GM12892 (cell line): Measurements from ENCODE around the gene PTPRK.

ENCODE experiments used
- POLR2A ChIP-seq: IDR thresholded peaks from 2 replicates; pipeline ENCODE4 v1.6.1; 2011; ENCODE audit warnings: low read depth, low read length, control low read depth
- POLR2AphosphoS5 ChIP-seq: IDR thresholded peaks from 2 replicates; pipeline ENCODE4 v1.6.1; 2011; ENCODE audit warnings: low read depth, low read length, control low read depth

DNA sequence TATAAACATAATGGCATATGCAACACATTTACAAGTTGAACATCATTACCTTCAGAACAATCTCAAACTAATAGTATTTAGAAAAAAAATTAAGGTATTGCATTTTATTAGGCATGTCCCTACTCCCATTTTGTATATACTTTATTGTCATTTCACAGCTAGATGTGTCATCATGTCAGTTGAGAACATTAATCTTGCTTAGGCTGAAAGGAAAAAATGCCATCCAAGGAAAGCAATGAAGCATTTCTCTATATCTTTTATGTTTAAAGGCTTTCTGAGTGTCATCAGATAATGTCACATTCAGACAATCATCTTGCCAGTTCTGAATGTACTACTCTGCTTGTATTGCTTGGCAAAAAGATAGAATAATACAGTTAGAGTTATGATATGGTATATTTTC, 390.7 kb downstream of the PTPRK start:
- no peak for TF ChIP-seq POLR2A
- no peak for TF ChIP-seq POLR2AphosphoS5
